ENCODE data around the gene KRTAP1-3.

The KRTAP1-3 gene

DNA sequence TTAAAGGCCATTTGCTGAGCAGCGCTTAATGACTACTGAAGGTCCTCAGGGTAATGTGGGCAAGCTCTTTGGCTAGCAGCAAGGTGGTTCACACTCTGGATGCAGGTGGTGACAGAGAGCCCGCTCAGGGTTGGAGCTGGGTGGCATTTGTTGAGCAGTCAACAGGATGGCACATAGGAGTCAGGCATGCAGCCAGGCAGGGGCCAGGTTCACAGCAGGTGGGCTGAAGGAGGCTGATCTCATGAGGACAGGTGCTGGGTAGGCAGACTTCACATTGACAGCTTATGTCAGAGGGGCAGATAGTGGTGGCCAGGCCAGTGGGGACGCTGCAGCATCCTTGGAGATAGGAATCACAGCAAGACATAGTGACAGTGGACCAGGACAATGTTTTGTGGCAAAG is 30.3 kb downstream of the KRTAP1-3 start:
- TF ChIP-seq ZNF350 (tag by site-specific recombination; IDR thresholded peaks at IDR 0.05) (no peak), SCRT2 (tag by site-specific recombination; IDR thresholded peaks at IDR 0.05) (no peak), ZNF792 (tag by site-specific recombination; IDR thresholded peaks at IDR 0.05) (no peak), ZNF341 (tag by site-specific recombination; IDR thresholded peaks at IDR 0.05; ENCODE audit: low read depth) (no peak), ZNF223 (tag by site-specific recombination; IDR thresholded peaks at IDR 0.05) (no peak), ZEB2 (tag by site-specific recombination; IDR thresholded peaks at IDR 0.05) (no peak), ZNF660 (tag by site-specific recombination; IDR thresholded peaks at IDR 0.05) (no peak), GFI1B (tag by site-specific recombination; IDR thresholded peaks at IDR 0.05) (no peak), ZNF623 (tag by site-specific recombination; IDR thresholded peaks at IDR 0.05) (no peak), ZNF121 (tag by site-specific recombination; IDR thresholded peaks at IDR 0.05) (no peak)
- TF ChIP-seq, protein P1, sequence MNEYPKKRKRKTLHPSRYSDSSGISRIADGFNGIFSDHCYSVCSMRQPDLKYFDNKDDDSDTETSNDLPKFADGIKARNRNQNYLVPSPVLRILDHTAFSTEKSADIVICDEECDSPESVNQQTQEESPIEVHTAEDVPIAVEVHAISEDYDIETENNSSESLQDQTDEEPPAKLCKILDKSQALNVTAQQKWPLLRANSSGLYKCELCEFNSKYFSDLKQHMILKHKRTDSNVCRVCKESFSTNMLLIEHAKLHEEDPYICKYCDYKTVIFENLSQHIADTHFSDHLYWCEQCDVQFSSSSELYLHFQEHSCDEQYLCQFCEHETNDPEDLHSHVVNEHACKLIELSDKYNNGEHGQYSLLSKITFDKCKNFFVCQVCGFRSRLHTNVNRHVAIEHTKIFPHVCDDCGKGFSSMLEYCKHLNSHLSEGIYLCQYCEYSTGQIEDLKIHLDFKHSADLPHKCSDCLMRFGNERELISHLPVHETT (tag by site-specific recombination; IDR thresholded peaks at IDR 0.05) = no peak
- TF ChIP-seq, protein P2, sequence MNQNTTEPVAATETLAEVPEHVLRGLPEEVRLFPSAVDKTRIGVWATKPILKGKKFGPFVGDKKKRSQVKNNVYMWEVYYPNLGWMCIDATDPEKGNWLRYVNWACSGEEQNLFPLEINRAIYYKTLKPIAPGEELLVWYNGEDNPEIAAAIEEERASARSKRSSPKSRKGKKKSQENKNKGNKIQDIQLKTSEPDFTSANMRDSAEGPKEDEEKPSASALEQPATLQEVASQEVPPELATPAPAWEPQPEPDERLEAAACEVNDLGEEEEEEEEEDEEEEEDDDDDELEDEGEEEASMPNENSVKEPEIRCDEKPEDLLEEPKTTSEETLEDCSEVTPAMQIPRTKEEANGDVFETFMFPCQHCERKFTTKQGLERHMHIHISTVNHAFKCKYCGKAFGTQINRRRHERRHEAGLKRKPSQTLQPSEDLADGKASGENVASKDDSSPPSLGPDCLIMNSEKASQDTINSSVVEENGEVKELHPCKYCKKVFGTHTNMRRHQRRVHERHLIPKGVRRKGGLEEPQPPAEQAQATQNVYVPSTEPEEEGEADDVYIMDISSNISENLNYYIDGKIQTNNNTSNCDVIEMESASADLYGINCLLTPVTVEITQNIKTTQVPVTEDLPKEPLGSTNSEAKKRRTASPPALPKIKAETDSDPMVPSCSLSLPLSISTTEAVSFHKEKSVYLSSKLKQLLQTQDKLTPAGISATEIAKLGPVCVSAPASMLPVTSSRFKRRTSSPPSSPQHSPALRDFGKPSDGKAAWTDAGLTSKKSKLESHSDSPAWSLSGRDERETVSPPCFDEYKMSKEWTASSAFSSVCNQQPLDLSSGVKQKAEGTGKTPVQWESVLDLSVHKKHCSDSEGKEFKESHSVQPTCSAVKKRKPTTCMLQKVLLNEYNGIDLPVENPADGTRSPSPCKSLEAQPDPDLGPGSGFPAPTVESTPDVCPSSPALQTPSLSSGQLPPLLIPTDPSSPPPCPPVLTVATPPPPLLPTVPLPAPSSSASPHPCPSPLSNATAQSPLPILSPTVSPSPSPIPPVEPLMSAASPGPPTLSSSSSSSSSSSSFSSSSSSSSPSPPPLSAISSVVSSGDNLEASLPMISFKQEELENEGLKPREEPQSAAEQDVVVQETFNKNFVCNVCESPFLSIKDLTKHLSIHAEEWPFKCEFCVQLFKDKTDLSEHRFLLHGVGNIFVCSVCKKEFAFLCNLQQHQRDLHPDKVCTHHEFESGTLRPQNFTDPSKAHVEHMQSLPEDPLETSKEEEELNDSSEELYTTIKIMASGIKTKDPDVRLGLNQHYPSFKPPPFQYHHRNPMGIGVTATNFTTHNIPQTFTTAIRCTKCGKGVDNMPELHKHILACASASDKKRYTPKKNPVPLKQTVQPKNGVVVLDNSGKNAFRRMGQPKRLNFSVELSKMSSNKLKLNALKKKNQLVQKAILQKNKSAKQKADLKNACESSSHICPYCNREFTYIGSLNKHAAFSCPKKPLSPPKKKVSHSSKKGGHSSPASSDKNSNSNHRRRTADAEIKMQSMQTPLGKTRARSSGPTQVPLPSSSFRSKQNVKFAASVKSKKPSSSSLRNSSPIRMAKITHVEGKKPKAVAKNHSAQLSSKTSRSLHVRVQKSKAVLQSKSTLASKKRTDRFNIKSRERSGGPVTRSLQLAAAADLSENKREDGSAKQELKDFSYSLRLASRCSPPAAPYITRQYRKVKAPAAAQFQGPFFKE (tag by site-specific recombination; IDR thresholded peaks at IDR 0.05; ENCODE audit: borderline replicate concordance) = no peak
- TF ChIP-seq, protein P3, sequence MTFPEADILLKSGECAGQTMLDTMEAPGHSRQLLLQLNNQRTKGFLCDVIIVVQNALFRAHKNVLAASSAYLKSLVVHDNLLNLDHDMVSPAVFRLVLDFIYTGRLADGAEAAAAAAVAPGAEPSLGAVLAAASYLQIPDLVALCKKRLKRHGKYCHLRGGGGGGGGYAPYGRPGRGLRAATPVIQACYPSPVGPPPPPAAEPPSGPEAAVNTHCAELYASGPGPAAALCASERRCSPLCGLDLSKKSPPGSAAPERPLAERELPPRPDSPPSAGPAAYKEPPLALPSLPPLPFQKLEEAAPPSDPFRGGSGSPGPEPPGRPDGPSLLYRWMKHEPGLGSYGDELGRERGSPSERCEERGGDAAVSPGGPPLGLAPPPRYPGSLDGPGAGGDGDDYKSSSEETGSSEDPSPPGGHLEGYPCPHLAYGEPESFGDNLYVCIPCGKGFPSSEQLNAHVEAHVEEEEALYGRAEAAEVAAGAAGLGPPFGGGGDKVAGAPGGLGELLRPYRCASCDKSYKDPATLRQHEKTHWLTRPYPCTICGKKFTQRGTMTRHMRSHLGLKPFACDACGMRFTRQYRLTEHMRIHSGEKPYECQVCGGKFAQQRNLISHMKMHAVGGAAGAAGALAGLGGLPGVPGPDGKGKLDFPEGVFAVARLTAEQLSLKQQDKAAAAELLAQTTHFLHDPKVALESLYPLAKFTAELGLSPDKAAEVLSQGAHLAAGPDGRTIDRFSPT (tag by site-specific recombination; IDR thresholded peaks at IDR 0.05) = no peak
- CTCF ChIA-PET = no interaction called here
- Histone ChIP-seq H3K4me3 (ENCODE audit: low read depth, low read length) (no peak overlapping the region), H3K4me1 (ENCODE audit: control insufficient read depth, insufficient read depth, low read length) (no peaks in the 10 kb centered on the region), H3K36me3 (ENCODE audit: control insufficient read depth in 2 of 2, insufficient read depth in 1 of 2, low read length in 2 of 2) (no peaks in the 10 kb centered on the region), H3K27ac (ENCODE audit: extremely low read depth, low read depth, low read length) (no peak overlapping the region), H3K9me3 (ENCODE audit: control insufficient read depth, insufficient read depth, low read depth, low read length) (no peaks in the 10 kb centered on the region)
- POLR2A ChIA-PET = no interaction called here

DNA sequence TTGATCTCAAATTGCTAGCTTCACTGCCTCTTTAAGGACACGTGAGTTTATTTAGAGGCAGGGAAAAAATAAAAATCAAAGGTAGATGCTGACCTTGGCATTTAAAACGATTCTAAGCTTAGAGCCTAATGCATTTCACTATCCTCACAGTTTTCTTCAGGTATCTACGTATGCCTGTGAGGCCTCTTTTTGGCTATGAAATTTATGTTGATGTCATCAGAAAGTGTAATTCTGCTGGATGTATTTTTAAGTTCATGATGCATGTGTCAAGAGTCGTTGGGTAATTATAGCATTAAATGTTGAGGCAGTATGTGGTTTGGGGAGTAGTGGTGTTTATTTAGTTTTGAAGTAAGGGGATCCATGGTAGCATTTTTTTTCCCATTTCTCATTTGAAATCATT is 30.7 kb downstream of the KRTAP1-3 start:
- H3K9me3 ChIP-seq (ENCODE audit: control insufficient read depth, insufficient read depth, low read depth, low read length) = no peaks in the 10 kb centered on the region
- TF ChIP-seq RBAK (tag by site-specific recombination; IDR thresholded peaks at IDR 0.05) (no peak), ZNF768 (tag by site-specific recombination; IDR thresholded peaks at IDR 0.05) (no peak), ZBTB7A (tag by site-specific recombination; IDR thresholded peaks at IDR 0.05; ENCODE audit: low read depth) (no peak), PRDM1 (tag by site-specific recombination; IDR thresholded peaks at IDR 0.05) (no peak), ZNF23 (tag by site-specific recombination; IDR thresholded peaks at IDR 0.05; ENCODE audit: borderline replicate concordance) (no peak), SCRT2 (tag by site-specific recombination; IDR thresholded peaks at IDR 0.05) (no peak), MEIS1 (CRISPR knock-in tag; IDR thresholded peaks at IDR 0.05; ENCODE audit: borderline replicate concordance) (no peak)
- TF ChIP-seq, protein P4, sequence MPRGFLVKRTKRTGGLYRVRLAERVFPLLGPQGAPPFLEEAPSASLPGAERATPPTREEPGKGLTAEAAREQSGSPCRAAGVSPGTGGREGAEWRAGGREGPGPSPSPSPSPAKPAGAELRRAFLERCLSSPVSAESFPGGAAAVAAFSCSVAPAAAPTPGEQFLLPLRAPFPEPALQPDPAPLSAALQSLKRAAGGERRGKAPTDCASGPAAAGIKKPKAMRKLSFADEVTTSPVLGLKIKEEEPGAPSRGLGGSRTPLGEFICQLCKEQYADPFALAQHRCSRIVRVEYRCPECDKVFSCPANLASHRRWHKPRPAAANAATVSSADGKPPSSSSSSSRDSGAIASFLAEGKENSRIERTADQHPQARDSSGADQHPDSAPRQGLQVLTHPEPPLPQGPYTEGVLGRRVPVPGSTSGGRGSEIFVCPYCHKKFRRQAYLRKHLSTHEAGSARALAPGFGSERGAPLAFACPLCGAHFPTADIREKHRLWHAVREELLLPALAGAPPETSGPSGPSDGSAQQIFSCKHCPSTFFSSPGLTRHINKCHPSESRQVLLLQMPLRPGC (tag by site-specific recombination; IDR thresholded peaks at IDR 0.05) = no peak
- TF ChIP-seq, protein P5, sequence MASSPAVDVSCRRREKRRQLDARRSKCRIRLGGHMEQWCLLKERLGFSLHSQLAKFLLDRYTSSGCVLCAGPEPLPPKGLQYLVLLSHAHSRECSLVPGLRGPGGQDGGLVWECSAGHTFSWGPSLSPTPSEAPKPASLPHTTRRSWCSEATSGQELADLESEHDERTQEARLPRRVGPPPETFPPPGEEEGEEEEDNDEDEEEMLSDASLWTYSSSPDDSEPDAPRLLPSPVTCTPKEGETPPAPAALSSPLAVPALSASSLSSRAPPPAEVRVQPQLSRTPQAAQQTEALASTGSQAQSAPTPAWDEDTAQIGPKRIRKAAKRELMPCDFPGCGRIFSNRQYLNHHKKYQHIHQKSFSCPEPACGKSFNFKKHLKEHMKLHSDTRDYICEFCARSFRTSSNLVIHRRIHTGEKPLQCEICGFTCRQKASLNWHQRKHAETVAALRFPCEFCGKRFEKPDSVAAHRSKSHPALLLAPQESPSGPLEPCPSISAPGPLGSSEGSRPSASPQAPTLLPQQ (tag by site-specific recombination; IDR thresholded peaks at IDR 0.05) = no peak
- TF ChIP-seq, protein P6, sequence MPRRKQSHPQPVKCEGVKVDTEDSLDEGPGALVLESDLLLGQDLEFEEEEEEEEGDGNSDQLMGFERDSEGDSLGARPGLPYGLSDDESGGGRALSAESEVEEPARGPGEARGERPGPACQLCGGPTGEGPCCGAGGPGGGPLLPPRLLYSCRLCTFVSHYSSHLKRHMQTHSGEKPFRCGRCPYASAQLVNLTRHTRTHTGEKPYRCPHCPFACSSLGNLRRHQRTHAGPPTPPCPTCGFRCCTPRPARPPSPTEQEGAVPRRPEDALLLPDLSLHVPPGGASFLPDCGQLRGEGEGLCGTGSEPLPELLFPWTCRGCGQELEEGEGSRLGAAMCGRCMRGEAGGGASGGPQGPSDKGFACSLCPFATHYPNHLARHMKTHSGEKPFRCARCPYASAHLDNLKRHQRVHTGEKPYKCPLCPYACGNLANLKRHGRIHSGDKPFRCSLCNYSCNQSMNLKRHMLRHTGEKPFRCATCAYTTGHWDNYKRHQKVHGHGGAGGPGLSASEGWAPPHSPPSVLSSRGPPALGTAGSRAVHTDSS (tag by site-specific recombination; IDR thresholded peaks at IDR 0.05) = no peak
- CTCF ChIA-PET = no interaction called here
- no peaks in the 10 kb centered on the region for H3K36me3 ChIP-seq (ENCODE audit: control insufficient read depth in 2 of 2, insufficient read depth in 1 of 2, low read length in 2 of 2)
- no peaks in the 10 kb centered on the region for H3K4me1 ChIP-seq (ENCODE audit: control insufficient read depth, insufficient read depth, low read length)
- no peak overlapping the region for H3K27ac ChIP-seq (ENCODE audit: extremely low read depth, low read depth, low read length)
- H3K4me3 ChIP-seq (ENCODE audit: low read depth, low read length) = no peak overlapping the region
- POLR2A ChIA-PET = no interaction called here

Measured in HEK293 (cell line).